Epithelial cell of esophagus (primary cell): ENCODE measurements around the gene HCRT.
A peak's percentile ranks its signal among the peaks of the same experiment; 100 is the strongest.

Experiments used
- DNase-seq: peaks from one replicate; pipeline ENCODE4 v3.0.0; 2010; ENCODE audit warnings: low read depth
- H3K4me3 ChIP-seq: 2 replicates; pipeline ENCODE4 v1.5.1; 2011; ENCODE audit warnings: mild to moderate bottlenecking, low read length, control low read depth
- TF ChIP-seq, protein P1 (sequence below): IDR thresholded peaks from 2 replicates; pipeline ENCODE4 v1.5.1; 2011; ENCODE audit warnings: low read depth, mild to moderate bottlenecking, low read length, control low read depth, inconsistent platforms; ENCODE audit not compliant: insufficient read depth; ENCODE audit errors: missing control alignments

The HCRT gene

DNA sequence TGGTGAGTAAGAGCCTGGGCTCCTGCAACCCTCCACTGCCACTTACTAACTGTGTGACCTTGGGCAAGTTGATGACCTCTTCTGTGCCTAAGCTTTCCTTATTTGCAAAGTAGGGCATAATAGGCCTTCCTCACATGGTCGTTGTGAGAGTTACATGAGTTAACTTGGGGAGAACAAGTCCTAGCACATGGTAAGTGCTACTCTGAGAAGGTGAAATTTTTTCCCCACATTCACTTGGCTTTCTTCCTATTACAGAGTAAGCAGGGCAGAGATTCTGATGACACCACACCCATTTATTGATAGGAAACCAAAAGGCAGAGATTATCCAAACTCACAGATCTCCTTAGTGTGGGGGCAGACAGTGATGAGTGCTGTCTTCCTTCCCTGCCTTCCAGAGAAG, 5.9 kb downstream of the HCRT start:
- no peak overlapping the region for H3K4me3 ChIP-seq
- no peak for DNase-seq
- TF ChIP-seq, protein P1, sequence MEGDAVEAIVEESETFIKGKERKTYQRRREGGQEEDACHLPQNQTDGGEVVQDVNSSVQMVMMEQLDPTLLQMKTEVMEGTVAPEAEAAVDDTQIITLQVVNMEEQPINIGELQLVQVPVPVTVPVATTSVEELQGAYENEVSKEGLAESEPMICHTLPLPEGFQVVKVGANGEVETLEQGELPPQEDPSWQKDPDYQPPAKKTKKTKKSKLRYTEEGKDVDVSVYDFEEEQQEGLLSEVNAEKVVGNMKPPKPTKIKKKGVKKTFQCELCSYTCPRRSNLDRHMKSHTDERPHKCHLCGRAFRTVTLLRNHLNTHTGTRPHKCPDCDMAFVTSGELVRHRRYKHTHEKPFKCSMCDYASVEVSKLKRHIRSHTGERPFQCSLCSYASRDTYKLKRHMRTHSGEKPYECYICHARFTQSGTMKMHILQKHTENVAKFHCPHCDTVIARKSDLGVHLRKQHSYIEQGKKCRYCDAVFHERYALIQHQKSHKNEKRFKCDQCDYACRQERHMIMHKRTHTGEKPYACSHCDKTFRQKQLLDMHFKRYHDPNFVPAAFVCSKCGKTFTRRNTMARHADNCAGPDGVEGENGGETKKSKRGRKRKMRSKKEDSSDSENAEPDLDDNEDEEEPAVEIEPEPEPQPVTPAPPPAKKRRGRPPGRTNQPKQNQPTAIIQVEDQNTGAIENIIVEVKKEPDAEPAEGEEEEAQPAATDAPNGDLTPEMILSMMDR, result no peak

DNA sequence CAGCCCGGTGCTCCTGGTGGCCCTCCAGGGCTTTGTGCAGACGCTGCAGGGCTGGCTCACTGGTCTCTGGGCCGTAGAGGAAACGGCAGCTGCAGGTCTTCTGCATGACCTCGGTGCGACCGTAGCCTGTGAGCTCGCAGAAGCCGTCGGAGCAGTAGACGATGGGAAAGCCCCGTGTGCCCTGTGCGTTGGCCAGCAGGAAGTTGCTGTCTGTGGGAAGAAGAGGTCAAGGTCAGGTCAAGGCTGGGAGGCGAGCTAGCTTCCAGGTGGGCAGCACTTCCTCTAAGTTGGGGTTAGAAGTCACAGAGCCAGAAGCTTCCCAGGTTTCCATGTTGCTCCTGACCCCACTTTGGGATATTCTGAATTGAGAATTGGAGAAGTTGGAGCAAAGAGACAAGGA, 6.4 kb downstream of the HCRT start:
- TF ChIP-seq, protein P1, result no peak
- H3K4me3 ChIP-seq, result no peak overlapping the region
- DNase-seq, result no peak

DNA sequence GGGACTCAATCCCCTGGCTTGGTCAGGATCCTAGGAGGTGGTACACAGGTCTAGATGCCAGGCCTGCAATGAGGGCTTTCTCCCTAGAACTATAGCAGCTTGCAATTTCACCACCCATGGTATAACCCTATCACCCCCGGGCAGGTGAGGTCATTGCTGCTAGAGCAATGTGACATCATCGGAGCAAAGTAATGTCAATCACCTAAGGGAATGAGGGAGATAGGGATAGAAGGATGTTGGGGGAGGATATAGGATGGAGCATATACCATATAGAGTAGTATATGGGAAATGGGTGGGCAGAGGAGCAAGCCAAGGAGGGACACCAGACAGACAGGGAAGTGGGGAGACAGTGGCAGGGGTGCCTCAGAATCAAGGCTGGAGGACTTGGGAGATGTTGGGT, 7.6 kb downstream of the HCRT start:
- TF ChIP-seq, protein P1, result no peak
- peak; percentile 19 for DNase-seq
- no peak overlapping the region for H3K4me3 ChIP-seq

DNA sequence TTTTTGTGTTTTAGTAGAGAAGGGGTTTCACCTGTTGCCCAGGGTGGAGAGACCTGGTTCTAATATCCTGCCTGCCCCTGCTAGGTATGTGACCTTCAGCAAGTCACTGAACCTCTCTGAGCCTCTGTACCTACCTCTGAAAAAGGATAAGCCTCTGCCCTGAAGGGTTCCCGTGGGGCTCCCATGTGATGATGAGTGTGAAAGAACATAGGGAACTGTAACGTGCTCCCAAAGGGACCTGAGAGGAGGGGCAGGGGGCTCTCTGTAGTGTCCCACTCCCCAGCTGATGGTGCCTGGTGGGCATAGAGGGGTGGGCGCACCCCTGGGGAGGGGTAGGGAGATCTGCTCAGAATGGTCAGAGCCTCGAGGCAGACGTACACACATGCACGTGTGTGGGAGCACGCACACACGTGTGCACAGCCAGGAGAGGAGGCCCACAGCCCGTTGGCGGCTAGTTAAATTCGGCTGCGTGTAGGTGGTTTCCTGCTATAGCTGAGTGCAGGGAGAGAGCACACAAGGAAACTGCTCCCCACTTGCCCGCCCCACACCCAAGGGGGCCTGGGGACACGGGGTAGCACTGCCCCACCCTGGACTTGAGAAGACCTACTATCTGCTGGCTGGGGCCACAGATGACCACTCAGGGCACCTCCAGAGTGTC, 11.0 kb downstream of the HCRT start:
- H3K4me3 ChIP-seq, result no peak overlapping the region
- TF ChIP-seq, protein P1, result no peak
- no peak for DNase-seq

DNA sequence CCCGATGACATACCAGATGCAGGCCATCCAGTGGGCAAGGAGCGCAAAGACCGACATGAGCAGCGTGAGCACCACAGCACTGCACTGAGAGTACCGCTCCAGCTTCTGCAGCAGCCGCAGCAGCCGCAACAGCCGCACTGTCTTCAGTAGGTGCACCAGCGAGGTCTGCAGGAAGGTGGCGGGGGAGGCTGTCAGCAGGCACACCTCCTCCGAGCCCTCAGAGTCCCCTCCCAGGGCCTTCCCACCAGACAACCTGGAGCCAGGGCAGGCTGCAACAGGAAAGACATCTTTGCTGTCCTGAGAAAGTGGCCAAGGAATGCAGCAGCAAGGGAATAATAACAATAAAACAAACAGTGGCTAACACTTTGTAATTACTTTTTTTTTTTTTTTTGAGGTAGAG, 13.4 kb downstream of the HCRT start:
- H3K4me3 ChIP-seq, result no peak overlapping the region
- TF ChIP-seq, protein P1, result peak; percentile 41
- DNase-seq, result peak; percentile 78

DNA sequence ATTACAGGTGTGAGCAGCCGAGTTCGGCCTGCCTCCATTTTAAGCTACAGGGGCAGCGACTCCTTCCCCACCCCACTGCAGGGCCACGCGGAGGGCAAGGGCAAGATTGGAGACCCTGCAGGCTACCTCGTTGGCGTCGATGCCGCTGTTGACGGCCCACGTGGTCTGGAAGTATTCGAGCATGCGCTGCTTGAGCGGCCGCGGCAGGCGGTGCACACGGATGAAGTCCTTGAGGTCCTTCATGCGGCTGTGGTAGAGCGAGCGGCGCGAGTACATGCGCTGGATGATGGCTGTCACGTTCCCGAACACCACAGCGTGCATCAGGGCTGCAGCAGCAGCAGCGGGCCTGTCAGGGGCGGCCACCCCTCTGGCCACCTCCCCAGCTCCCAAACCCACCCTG, 15.9 kb downstream of the HCRT start:
- no peak for DNase-seq
- TF ChIP-seq, protein P1, result no peak
- H3K4me3 ChIP-seq, result no peak overlapping the region

DNA sequence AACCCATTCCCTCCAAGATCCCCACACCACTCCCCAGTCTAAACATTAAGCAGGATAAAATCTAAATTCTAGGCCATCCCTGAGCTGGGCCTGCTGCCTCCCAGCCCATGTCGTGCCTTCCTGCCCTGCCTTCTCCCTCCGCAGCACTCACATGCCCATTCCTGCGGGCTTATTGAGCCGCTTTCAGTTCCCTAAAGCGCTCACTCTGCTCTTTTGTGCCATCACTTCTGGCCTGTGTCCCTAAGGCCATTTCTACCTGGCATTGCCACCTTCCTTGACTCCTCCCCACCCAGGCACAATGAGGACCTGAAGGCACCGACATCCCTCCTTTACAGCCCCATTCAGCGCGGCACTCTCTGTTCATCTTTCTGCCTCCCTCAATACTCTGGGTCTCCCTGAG, 17.4 kb downstream of the HCRT start:
- DNase-seq, result no peak
- no peak overlapping the region for H3K4me3 ChIP-seq
- TF ChIP-seq, protein P1, result no peak
